Fibroblast of skin of right biceps (primary cell): ENCODE measurements around the gene NUMB.
A peak's percentile ranks its signal among the peaks of the same experiment; 100 is the strongest.

Experiments used
- DNase-seq: peaks from one replicate; pipeline ENCODE4 v3.0.0-alpha.2; 2013

NUMB gene

GRCh38 chr14:73286598-73286997 is 171.7 kb downstream of the NUMB start:
- DNase-seq = no peak

- DNase-seq = no peak
Observed at GRCh38 chr14:73285979-73286378, 172.4 kb downstream of the NUMB start.

- DNase-seq = peak; percentile 29
Observed at GRCh38 chr14:73283608-73284379, 174.6 kb downstream of the NUMB start.

GRCh38 chr14:73280903-73281302 is 177.4 kb downstream of the NUMB start:
- DNase-seq = no peak

GRCh38 chr14:73277376-73277775 is 181.0 kb downstream of the NUMB start:
- DNase-seq = no peak

- no peak for DNase-seq
Observed at GRCh38 chr14:73276836-73277235, 181.5 kb downstream of the NUMB start.

GRCh38 chr14:73273799-73274198 is 184.5 kb downstream of the NUMB start:
- DNase-seq = no peak

GRCh38 chr14:73272393-73272792 is 186.0 kb downstream of the NUMB start:
- DNase-seq = no peak

- peak; percentile 22 for DNase-seq
Observed at GRCh38 chr14:73269729-73270531, 188.4 kb downstream of the NUMB start.

- DNase-seq = no peak
Observed at GRCh38 chr14:73267474-73267873, 190.9 kb downstream of the NUMB start.

GRCh38 chr14:73266317-73266716 is 192.0 kb downstream of the NUMB start:
- DNase-seq = no peak

GRCh38 chr14:73265721-73266046 is 192.7 kb downstream of the NUMB start:
- DNase-seq = no peak

GRCh38 chr14:73264885-73265720 is 193.2 kb downstream of the NUMB start:
- DNase-seq = no peak

GRCh38 chr14:73264080-73264884 is 194.1 kb downstream of the NUMB start:
- DNase-seq = no peak

GRCh38 chr14:73263606-73264005 is 194.7 kb downstream of the NUMB start:
- no peak for DNase-seq

GRCh38 chr14:73262427-73263183 is 195.7 kb downstream of the NUMB start:
- DNase-seq = no peak

GRCh38 chr14:73261520-73262426 is 196.6 kb downstream of the NUMB start:
- DNase-seq = no peak

GRCh38 chr14:73261075-73261474 is 197.3 kb downstream of the NUMB start:
- no peak for DNase-seq

- DNase-seq = no peak
Observed at GRCh38 chr14:73260574-73260973, 197.8 kb downstream of the NUMB start.

- no peak for DNase-seq
Observed at GRCh38 chr14:73259837-73260236, 198.5 kb downstream of the NUMB start.
